Measurements from ENCODE around the gene ANKRD65. TPM values are rescaled to one million over a fixed set of nuclear protein-coding genes. Genes with fewer than 3 reads are reported as not detected.
"Not testable (repeated sequence)": the region's sequence is repeated elsewhere in the genome, so short reads cannot be mapped to it uniquely, and the experiment has no call there.

The ANKRD65 gene
- total RNA-seq, 2 donors from 2014 or later = 2.4 to 7.4 TPM

- intact Hi-C loops (cut with DNase I) = loop anchor here in 1 of 2 donors (5.0 kb wide), 1 partner anchor 36 kb away; the partner anchor contains the start of gene VWA1
Observed at GRCh38 chr1:1401457-1402010, 19.5 kb downstream of the ANKRD65 start.

GRCh38 chr1:1400576-1401456 lies 20.3 kb downstream of the ANKRD65 start:
- intact Hi-C loops (cut with DNase I) = loop anchor here in 1 of 2 donors (5.0 kb wide), 1 partner anchor 36 kb away; the partner anchor contains the start of gene VWA1
- no peak for DNase-seq (ENCODE audit: low spot score)

More at GRCh38 chr1:1401457-1402010, 19.5 kb downstream of the ANKRD65 start:
- no peak for DNase-seq (ENCODE audit: low spot score)

DNA sequence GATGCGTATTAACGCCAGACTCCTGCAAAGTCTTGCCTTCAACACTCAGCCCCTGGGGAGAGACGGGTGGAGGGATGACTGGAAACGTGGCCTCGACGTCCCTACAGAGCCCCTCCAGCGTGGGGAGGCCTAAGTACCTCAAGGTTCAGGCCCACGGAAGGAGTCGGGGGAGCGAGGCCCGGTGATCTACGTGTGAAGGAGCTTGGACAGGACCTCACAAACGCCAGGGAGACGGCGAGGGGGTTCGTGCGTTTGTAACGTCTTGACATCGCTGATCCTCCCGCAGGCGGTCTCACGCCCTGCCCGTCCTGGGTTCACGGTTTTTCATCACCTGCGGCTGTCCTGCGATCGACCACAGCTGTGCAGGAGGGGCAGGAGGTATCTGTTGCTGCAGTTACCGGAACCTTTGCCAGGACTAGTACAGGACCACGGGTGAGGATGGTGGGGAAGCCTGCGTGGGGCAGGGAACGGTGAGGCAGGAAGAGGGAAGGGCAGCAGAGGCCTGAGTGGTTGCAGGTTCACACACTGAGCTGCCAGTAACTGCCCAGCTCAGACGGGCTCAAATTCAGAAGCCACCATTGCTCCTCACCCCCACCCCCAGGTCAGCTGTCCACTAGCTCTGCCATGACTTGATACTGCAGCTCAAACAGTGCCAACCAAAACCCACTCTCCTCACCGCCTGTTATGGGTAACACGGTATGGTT lies 21.1 kb downstream of the ANKRD65 start:
- DNase-seq (ENCODE audit: low spot score) = no peak
- intact Hi-C loops (cut with DNase I) = loop anchor here in 1 of 2 donors (5.0 kb wide), 1 partner anchor 37 kb away; the partner anchor contains the start of gene VWA1

GRCh38 chr1:1399187-1399871 lies 21.7 kb downstream of the ANKRD65 start, which contains the start of gene CCNL2:
TSS of gene CCNL2 (minus strand) at chr1:1399335. CDS start at chr1:1399306, 29 bp downstream.
- intact Hi-C loops (cut with DNase I) = no loop called here
- peak; percentile 100 for DNase-seq (ENCODE audit: low spot score)

DNA sequence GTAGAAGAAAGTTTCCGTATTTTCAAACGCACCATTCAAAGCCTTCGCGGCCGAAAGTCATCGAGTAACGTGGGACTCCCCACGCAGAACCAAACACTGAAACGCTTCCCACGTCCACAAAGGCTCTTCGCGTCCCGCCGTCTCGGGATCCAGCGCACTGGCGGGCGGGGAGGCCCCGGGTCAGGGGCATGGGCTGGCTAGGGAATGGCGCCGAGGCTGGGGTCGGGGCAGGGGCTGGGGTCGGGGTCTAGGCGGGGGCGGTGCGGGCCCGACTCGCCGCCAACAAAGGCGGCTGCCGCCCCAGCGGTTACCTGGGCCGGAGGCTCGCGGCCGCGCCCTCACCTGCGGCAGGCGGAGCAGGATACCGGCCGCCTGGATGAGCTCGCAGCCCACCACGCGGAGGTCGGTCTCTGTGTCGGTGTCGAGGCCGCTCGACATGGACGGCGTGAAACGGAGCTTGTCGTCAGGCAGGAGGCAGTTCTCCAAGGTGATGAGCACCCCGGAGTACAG lies 22.3 kb downstream of the ANKRD65 start:
- DNase-seq (ENCODE audit: low spot score) = no peak
- intact Hi-C loops (cut with DNase I) = no loop called here

GRCh38 chr1:1397839-1398523 lies 23.1 kb downstream of the ANKRD65 start:
- no peak for DNase-seq (ENCODE audit: low spot score)
- intact Hi-C loops (cut with DNase I) = no loop called here

DNA sequence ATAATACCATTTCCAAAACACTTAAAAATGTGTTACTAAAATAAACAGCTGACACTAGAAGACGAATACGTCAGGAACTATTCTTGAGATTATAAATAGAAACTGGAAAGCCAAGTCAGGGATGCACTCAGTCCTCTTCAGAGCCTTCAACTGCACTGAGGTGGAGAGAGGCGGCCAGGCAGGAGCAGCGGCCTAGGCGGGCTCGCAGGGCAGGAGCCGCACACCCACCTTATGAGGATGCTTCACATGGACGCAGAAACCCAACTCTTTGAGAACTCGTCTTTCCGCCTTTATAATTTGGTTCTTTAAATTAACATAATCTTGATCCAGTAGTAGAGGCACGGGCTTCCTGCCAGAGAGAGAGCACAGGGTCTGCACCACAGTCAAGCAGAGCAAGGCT lies 25.9 kb downstream of the ANKRD65 start:
- no peak for DNase-seq (ENCODE audit: low spot score)
- intact Hi-C loops (cut with DNase I) = no loop called here

DNA sequence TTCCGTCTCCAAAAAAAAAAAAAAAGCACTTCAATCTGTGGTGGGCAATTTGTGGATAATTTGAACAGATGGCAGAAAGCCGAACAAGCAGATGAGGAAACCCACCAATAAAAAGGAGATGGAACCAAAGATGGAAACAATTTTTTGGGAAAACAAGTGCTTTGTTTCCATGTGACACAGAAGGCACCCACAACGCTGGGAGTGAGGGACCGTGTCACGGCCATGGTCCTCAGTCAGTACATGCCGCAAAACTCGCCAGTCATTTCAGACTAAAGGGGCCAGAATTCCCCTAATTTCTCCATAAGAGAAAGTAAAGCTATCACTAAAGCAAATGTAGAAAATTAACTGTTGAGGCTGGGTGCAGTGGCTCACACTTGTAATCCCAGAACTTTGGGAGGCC lies 27.0 kb downstream of the ANKRD65 start:
- DNase-seq (ENCODE audit: low spot score) = no peak
- intact Hi-C loops (cut with DNase I) = no loop called here

DNA sequence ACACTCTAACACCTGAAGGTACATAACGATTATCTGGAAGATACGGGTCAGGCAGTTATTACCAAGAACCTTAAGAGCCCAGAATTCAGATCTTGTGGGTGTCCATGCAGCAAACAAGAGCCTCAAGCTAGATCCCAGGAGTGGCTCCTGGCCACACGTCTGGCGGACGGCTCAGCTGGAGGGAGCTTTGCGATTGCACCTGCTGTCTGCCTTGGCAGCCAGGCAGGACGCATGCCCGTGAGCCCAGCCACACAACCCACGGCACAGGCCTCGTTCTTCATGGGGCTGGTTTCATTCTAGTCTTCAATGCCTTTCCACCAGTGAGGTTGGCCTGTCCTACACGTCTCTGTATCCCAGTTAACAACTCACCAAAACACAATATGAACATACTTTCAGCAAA lies 27.6 kb downstream of the ANKRD65 start:
- intact Hi-C loops (cut with DNase I) = no loop called here
- no peak for DNase-seq (ENCODE audit: low spot score)

GRCh38 chr1:1393014-1393413 lies 28.1 kb downstream of the ANKRD65 start:
- intact Hi-C loops (cut with DNase I) = no loop called here
- no peak for DNase-seq (ENCODE audit: low spot score)

GRCh38 chr1:1391225-1391624 lies 29.9 kb downstream of the ANKRD65 start:
- intact Hi-C loops (cut with DNase I) = no loop called here
- peak; percentile 75 for DNase-seq (ENCODE audit: low spot score)

DNA sequence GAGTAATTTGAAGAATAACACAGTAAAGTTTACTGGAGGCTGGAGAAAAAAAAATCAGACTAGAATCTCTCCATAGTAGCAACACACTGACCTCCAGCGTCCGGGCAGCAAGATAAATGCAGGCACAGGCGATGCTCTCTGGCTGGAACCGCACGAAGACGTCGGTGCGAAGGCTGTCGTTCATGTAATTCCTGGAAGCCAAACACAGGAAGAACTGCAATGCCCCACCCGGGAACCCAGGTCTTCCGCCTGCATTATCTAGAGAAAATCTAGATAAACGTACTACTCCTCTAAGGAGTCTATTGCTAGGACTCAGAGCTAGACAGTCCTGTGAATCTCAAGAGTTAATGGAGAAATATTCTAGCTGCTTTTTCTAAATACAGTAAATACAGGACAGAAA lies 30.4 kb downstream of the ANKRD65 start:
- no peak for DNase-seq (ENCODE audit: low spot score)
- intact Hi-C loops (cut with DNase I) = no loop called here

DNA sequence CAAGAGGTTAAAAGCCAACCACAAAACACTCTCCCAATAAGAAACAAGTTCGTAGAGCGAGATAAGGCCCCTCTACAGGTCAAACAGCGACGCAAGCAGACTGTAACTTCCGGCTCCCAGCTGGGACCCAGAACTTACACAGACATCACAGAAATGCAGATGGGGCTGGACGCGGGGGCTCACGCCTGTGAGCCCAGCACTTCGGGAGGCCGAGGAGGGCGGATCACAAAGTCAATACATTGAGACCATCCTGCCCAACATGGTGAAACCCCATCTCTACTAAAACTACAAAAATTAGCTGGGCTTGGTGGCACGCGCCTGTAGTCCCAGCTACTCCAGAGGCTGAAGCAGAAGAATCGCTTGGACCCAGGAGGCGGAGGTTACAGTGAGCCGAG lies 33.0 kb downstream of the ANKRD65 start:
- peak; percentile 57 for DNase-seq (ENCODE audit: low spot score)
- intact Hi-C loops (cut with DNase I) = no loop called here

DNA sequence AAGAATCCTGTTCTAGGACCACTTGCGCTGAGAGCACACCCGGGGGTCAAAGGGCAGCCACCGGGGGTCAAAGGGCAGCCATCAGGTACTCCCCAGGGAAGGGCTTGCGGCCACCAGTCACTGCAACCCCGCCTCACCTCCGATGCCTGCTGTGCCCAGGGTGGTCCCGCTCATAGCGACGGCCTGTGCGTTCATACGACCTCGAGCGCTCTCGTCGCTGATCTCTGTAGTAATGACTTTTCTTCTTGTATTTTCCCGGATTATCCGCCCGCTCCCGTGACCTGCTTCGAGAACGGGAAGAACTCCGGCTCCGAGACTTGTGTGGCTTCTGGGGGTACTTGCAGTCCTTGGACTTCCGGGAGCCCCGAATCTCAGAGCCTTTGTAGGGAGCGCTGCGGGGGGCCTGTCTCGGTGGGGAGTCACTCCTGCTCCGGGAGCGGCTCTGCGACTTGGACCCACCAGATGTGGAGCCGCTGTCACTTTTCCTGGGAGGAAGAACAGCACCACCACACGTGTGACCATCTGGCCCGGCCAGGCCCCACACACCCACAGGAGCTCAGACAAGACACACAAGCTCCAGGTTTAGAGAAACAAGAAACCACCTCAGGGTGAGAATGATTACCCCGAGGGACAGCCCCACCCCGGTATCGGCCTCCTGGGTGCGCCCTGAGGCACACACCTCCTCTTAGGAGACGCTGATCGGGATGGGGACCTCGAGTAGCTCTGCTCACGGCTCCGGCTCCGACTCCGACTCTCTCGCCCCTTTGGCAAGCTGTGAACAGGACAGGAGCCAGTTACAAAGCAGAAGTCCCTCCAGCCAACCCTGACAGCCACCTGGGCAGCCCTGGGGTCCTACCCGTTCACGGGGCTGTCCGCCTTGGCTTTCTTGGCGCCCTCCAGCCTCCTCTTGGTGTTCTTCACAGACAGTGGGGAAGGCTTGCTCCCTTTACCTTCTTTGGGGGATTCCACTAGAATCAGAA lies 33.7 kb downstream of the ANKRD65 start:
- peak; percentile 78 for DNase-seq (ENCODE audit: low spot score)
- intact Hi-C loops (cut with DNase I) = no loop called here

DNA sequence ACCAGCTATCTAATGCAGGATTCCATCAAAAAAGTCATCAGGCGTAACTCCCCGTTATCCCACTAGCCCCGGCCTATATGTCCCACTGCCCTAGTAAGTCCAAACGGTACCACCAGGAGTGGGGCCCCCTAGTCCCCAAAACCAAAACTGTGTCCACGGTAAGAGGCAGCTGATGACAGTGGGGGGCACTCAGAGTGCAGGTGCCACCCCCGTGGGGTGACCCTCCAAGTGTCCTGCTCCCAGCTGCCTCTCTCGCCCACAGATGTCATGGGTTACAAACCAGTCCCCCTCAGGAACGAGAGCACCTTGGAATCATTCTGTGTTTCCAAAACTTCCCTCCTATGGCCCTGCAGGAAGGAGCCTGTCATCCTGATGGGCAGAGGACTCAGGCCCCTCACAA lies 35.1 kb downstream of the ANKRD65 start:
- DNase-seq (ENCODE audit: low spot score) = no peak
- intact Hi-C loops (cut with DNase I) = no loop called here

GRCh38 chr1:1385339-1385738 lies 35.7 kb downstream of the ANKRD65 start:
- intact Hi-C loops (cut with DNase I); DNase-seq (ENCODE audit: low spot score): not testable (repeated sequence)

DNA sequence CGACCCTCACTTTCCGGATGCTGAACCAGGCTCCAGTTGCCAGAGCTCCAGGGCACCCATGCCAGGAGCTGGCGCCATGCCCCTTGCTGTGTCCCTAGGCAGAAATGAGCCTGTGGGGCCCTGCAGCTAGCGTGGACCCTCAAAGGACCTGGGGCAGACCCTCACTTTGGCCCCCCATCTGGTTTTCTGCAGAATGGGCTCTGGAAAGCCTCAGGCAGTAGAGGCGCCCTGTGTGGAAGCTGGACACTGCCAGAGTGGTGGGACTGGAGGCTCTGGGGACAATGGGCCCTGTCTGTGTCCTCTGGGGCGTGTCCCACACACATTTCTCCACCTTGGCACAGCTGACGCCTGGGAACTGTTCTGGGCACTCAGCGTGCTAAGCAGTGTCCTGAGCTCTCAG lies 39.8 kb downstream of the ANKRD65 start:
- peak; percentile 63 for DNase-seq (ENCODE audit: low spot score)
- intact Hi-C loops (cut with DNase I) = no loop called here

All from posterior vena cava (tissue), 2 donors.